AG04450 (cell line): ENCODE measurements around the gene VASP. TPM values are rescaled to one million over a fixed set of nuclear protein-coding genes. Genes with fewer than 3 reads are reported as not detected.

Experiments
- CTCF ChIA-PET: fragments of 300-600, 350-600 bp; formaldehyde crosslinking; extraction: SDS; loops from one replicate; lab custom pipeline; 2022; ENCODE audit warnings: antibody characterized with exemption, inconsistent platforms; lab: Charles Lee
- POLR2A ChIA-PET: fragments of 350-600 bp; formaldehyde crosslinking; extraction: SDS; loops from one replicate; lab custom pipeline; 2021; ENCODE audit warnings: antibody characterized with exemption, inconsistent platforms; lab: Yijun Ruan, JAX
- DNase-seq: peaks from one replicate; pipeline ENCODE4 v3.0.0-alpha.2; 2011; ENCODE audit warnings: low read depth, low spot score
- H3K27ac ChIP-seq: one replicate; pipeline ENCODE4 v1.5.1; 2012; ENCODE audit warnings: low read depth, low read length, control low read depth
- H3K27me3 ChIP-seq: one replicate; pipeline ENCODE4 v1.6.0; 2012; ENCODE audit warnings: low read length; ENCODE audit not compliant: control insufficient read depth, insufficient read depth
- H3K4me3 ChIP-seq: 2 replicates; pipeline ENCODE4 v1.5.1; 2011; ENCODE audit warnings: mild to moderate bottlenecking, low read depth, low read length, control low read depth
- H3K9me3 ChIP-seq: 2 replicates; pipeline ENCODE4 v1.5.1; 2012; ENCODE audit warnings: low read length; ENCODE audit not compliant: control insufficient read depth, insufficient read depth
- polyA plus RNA-seq: library from polyadenylated mRNA; depleted of rRNA; stranded (reverse); fragments of >200 nt; gene quantifications from 2 replicates; pipeline ENCODE4 v1.2.3, GENCODE V29; 2011
- TF ChIP-seq, protein P1 (sequence below): IDR thresholded peaks from 2 replicates; pipeline ENCODE4 v1.5.1; 2011; ENCODE audit warnings: low read depth, low read length, control low read depth, inconsistent platforms

VASP gene
- polyA plus RNA-seq, 1 experiment: 49.6 TPM

DNA sequence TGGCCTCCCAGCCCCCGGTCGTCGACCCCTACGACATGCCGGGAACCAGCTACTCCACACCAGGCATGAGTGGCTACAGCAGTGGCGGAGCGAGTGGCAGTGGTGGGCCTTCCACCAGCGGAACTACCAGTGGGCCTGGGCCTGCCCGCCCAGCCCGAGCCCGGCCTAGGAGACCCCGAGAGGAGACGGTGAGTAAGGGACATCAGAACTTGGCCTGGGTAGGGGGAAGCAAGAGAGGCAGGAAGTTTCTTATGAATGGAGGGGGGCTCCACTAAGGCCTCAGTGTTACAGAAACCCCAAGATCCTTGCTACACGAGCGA is 36.6 kb upstream of the VASP start:
- no peak overlapping the region for H3K4me3 ChIP-seq
- no peaks in the 10 kb centered on the region; the same call in 1 of the 2 replicates for H3K9me3 ChIP-seq
- no peak for DNase-seq
- CTCF ChIA-PET: interaction anchor here (1.1 kb wide), 1 partner anchor 31 kb away, joined by 5 read pairs; no protein-coding TSS in a partner anchor
- POLR2A ChIA-PET: no interaction called here
- H3K27me3 ChIP-seq: no peaks in the 10 kb centered on the region
- TF ChIP-seq, protein P1, sequence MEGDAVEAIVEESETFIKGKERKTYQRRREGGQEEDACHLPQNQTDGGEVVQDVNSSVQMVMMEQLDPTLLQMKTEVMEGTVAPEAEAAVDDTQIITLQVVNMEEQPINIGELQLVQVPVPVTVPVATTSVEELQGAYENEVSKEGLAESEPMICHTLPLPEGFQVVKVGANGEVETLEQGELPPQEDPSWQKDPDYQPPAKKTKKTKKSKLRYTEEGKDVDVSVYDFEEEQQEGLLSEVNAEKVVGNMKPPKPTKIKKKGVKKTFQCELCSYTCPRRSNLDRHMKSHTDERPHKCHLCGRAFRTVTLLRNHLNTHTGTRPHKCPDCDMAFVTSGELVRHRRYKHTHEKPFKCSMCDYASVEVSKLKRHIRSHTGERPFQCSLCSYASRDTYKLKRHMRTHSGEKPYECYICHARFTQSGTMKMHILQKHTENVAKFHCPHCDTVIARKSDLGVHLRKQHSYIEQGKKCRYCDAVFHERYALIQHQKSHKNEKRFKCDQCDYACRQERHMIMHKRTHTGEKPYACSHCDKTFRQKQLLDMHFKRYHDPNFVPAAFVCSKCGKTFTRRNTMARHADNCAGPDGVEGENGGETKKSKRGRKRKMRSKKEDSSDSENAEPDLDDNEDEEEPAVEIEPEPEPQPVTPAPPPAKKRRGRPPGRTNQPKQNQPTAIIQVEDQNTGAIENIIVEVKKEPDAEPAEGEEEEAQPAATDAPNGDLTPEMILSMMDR: no peak
- no peak overlapping the region for H3K27ac ChIP-seq

DNA sequence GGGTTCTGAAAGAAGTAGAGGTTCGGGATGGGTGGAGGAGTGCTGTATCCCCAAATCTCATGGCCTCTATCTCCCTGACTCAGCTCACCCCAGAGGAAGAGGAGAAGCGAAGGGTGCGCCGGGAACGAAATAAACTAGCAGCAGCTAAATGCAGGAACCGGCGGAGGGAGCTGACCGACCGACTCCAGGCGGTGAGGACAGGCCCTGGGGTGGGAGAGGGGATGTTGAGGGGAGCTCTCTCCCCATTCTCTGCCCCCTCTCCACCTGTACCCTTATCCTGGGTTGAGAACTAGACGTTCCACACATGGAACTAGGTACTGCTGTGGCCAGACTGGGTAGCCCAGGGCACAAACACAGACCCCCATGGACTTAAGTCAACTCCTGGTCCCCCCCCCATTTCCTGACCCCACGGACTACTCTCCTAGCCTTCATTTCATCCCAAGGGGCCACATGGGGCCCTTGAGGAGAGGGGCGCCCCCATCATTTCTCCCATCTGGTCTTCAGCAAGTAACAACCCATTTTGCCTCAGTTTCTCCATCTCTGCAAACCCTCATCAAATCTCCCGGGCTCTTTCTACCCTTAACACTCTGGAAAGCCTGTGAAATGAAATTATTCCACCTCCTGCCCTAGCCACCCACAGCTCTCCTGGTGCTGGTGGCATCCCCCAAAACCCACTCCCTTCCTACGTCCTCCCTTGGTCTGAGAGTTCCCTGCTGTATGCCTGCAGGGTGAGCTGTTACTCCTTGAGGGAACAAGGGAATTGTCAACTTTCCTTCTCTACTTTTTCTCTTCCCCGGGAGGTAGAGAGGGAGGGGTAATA is 36.0 kb upstream of the VASP start:
- CTCF ChIA-PET: interaction anchor here (1.1 to 2.7 kb wide), 3 partner anchors 14 to 43 kb away, joined by 3 to 12 read pairs (median 5); no protein-coding TSS in a partner anchor
- TF ChIP-seq, protein P1: no peak

DNA sequence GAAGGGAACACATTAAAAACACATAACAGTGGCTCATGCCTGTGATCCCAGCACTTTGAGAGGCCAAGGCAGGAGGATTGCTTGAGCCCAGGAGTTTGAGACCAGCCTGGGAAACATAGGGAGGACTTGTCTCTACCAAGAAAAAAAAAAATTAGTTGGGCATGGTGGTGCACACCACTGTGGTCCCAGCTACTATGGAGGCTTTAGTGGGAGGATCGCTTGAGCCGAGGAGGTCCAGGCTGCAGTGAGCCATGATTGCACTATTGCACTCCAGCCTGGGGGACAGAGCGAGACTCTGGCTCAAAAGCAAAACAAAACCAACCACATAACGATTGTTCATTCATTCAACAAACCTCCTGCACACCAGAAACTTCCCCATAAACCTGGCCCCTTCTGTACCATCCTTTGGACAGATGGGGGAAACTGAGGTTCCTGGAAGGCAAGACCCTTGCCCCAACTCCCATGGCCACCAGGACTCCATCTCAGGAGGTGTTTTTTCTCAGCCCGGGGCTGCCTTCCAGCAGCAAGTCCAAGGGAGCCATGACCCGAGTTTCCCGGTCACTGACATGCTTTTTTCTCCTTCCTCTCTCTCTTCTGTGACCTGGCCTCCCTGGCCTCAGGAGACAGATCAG is 35.2 kb upstream of the VASP start:
- no peak for DNase-seq
- CTCF ChIA-PET: interaction anchor here (1.6 to 2.7 kb wide), 3 partner anchors 13 to 44 kb away, joined by 3 to 12 read pairs (median 8); no protein-coding TSS in a partner anchor
- TF ChIP-seq, protein P1: no peak
- Histone ChIP-seq H3K9me3 (no peaks in the 10 kb centered on the region; the same call in 1 of the 2 replicates), H3K27ac (no peak overlapping the region), H3K27me3 (no peaks in the 10 kb centered on the region), H3K4me3 (peak overlapping the region; percentile 44; the same call in 1 of the 2 replicates)
- POLR2A ChIA-PET: interaction anchor here (0.6 kb wide), 1 partner anchor 96 kb away, joined by 7 read pairs; no protein-coding TSS in a partner anchor

More for the DNA sequence above, 36.0 kb upstream of the VASP start:
- POLR2A ChIA-PET: no interaction called here
- no peak for DNase-seq
- H3K27me3 ChIP-seq: no peaks in the 10 kb centered on the region
- H3K9me3 ChIP-seq: no peaks in the 10 kb centered on the region; the same call in 1 of the 2 replicates
- H3K4me3 ChIP-seq: no peak overlapping the region
- no peak overlapping the region for H3K27ac ChIP-seq

DNA sequence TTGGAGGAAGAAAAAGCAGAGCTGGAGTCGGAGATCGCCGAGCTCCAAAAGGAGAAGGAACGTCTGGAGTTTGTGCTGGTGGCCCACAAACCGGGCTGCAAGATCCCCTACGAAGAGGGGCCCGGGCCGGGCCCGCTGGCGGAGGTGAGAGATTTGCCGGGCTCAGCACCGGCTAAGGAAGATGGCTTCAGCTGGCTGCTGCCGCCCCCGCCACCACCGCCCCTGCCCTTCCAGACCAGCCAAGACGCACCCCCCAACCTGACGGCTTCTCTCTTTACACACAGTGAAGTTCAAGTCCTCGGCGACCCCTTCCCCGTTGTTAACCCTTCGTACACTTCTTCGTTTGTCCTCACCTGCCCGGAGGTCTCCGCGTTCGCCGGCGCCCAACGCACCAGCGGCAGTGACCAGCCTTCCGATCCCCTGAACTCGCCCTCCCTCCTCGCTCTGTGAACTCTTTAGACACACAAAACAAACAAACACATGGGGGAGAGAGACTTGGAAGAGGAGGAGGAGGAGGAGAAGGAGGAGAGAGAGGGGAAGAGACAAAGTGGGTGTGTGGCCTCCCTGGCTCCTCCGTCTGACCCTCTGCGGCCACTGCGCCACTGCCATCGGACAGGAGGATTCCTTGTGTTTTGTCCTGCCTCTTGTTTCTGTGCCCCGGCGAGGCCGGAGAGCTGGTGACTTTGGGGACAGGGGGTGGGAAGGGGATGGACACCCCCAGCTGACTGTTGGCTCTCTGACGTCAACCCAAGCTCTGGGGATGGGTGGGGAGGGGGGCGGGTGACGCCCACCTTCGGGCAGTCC is 34.5 kb upstream of the VASP start:
- Histone ChIP-seq H3K4me3 (peak overlapping the region; percentile 44), H3K27ac (no peak overlapping the region), H3K9me3 (no peaks in the 10 kb centered on the region; the same call in 1 of the 2 replicates), H3K27me3 (no peaks in the 10 kb centered on the region)
- ChIA-PET POLR2A (interaction anchor here (0.6 kb wide), 2 partner anchors 96 to 837 kb away, joined by 5 to 7 read pairs; no protein-coding TSS in a partner anchor), CTCF (interaction anchor here (1.6 to 2.7 kb wide), 3 partner anchors 13 to 45 kb away, joined by 3 to 12 read pairs (median 8); no protein-coding TSS in a partner anchor)
- TF ChIP-seq, protein P1: no peak
- no peak for DNase-seq
